Keratinocyte (primary cell): ENCODE data around the gene LIME1.

ENCODE experiments used
- EZH2 ChIP-seq: IDR thresholded peaks from one replicate; pipeline ENCODE4 v1.6.1; 2012; ENCODE audit warnings: inconsistent platforms, mild to moderate bottlenecking, low read length, moderate library complexity
- TF ChIP-seq, protein P1 (sequence below), 3 experiments: IDR thresholded peaks in 1 of 3; conservative IDR thresholded peaks in 1 of 3; optimal IDR thresholded peaks in 1 of 3; 2 replicates in 2 of 3; 3 replicates in 1 of 3; pipeline versions ENCODE3 to v1.5.1; 2011; ENCODE audit warnings: low read length in 3 of 3, mild to moderate bottlenecking in 3 of 3, moderate library complexity in 2 of 3, control low read depth in 1 of 3, inconsistent platforms in 1 of 3; ENCODE audit not compliant: insufficient read depth in 2 of 3; ENCODE audit errors: extremely low read depth in 1 of 3

DNA sequence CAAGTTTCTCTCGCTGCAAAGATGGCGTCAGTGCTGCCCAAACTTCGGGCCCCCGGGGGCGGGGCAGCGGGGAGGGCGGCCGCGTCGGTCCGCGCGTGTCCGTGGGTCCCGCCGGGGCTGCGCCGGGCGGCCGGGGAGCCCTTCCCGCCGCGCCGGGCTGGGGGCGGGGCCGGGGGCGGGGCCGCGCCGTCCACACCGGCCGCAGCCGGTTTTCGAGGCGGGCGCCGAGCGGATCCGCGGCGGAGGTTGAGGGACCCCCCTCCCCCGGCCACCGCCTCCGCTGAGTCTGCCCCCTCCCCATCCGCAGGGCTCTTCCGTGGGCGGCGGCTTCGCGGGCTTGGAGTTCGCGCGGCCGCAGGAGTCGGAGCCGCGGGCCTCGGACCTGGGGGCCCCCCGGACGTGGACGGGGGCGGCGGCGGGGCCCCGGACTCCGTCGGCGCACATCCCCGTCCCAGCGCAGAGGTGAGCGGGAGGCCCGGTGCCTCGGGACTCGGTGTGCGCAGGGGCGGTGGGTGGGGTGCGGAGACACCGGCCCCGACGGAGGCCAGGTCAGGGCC, 3.7 kb downstream of the LIME1 start:
- TF ChIP-seq, protein P1, sequence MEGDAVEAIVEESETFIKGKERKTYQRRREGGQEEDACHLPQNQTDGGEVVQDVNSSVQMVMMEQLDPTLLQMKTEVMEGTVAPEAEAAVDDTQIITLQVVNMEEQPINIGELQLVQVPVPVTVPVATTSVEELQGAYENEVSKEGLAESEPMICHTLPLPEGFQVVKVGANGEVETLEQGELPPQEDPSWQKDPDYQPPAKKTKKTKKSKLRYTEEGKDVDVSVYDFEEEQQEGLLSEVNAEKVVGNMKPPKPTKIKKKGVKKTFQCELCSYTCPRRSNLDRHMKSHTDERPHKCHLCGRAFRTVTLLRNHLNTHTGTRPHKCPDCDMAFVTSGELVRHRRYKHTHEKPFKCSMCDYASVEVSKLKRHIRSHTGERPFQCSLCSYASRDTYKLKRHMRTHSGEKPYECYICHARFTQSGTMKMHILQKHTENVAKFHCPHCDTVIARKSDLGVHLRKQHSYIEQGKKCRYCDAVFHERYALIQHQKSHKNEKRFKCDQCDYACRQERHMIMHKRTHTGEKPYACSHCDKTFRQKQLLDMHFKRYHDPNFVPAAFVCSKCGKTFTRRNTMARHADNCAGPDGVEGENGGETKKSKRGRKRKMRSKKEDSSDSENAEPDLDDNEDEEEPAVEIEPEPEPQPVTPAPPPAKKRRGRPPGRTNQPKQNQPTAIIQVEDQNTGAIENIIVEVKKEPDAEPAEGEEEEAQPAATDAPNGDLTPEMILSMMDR (optimal IDR thresholded peaks at IDR 0.05 in 1 of 3, IDR thresholded peaks at IDR 0.05 in 1 of 3, conservative IDR thresholded peaks at IDR 0.05 in 1 of 3; ENCODE audit: extremely low read depth in 1 of 3, insufficient read depth in 2 of 3, low read length in 3 of 3), result no peak
- TF ChIP-seq EZH2, result no peak
